ENCODE data around the gene LRRC34.

- TF ChIP-seq POLR2A (IDR thresholded peaks at IDR 0.05; ENCODE audit: low read length) (no peak), GATA1 (IDR thresholded peaks at IDR 0.05; ENCODE audit: low read depth, low read length) (no peak)
Measured at GRCh38 chr3:169787120-169787519, 25.6 kb downstream of the LRRC34 start.
